ENCODE results near the gene C10orf62.

GRCh38 chr10:97546456-97547270 is 42.9 kb upstream of the C10orf62 start:
- TF ChIP-seq, protein P1, sequence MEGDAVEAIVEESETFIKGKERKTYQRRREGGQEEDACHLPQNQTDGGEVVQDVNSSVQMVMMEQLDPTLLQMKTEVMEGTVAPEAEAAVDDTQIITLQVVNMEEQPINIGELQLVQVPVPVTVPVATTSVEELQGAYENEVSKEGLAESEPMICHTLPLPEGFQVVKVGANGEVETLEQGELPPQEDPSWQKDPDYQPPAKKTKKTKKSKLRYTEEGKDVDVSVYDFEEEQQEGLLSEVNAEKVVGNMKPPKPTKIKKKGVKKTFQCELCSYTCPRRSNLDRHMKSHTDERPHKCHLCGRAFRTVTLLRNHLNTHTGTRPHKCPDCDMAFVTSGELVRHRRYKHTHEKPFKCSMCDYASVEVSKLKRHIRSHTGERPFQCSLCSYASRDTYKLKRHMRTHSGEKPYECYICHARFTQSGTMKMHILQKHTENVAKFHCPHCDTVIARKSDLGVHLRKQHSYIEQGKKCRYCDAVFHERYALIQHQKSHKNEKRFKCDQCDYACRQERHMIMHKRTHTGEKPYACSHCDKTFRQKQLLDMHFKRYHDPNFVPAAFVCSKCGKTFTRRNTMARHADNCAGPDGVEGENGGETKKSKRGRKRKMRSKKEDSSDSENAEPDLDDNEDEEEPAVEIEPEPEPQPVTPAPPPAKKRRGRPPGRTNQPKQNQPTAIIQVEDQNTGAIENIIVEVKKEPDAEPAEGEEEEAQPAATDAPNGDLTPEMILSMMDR (IDR thresholded peaks at IDR 0.05), result no peak
- TF ChIP-seq POLR2A (IDR thresholded peaks at IDR 0.05), result no peak
